HG03139 (cell line): ENCODE measurements around the gene BTBD8.

Source experiments
- ATAC-seq: cut with Tn5 transposase; IDR thresholded peaks from one replicate; pipeline ENCODE4 v1.9.1; 2021; ENCODE audit not compliant: unreplicated experiment

Gene BTBD8

GRCh38 chr1:92188436-92189255 is 108.5 kb downstream of the BTBD8 start:
- ATAC-seq: no peak

GRCh38 chr1:92191726-92192125 is 111.6 kb downstream of the BTBD8 start:
- ATAC-seq: no peak

- no peak for ATAC-seq
Observed at GRCh38 chr1:92192246-92192645, 112.1 kb downstream of the BTBD8 start.

- ATAC-seq: no peak
Observed at GRCh38 chr1:92194511-92194910, 114.4 kb downstream of the BTBD8 start.

- ATAC-seq: no peak
Observed at GRCh38 chr1:92201973-92202372, 121.8 kb downstream of the BTBD8 start.

- no peak for ATAC-seq
Observed at GRCh38 chr1:92203105-92203504, 123.0 kb downstream of the BTBD8 start.

DNA sequence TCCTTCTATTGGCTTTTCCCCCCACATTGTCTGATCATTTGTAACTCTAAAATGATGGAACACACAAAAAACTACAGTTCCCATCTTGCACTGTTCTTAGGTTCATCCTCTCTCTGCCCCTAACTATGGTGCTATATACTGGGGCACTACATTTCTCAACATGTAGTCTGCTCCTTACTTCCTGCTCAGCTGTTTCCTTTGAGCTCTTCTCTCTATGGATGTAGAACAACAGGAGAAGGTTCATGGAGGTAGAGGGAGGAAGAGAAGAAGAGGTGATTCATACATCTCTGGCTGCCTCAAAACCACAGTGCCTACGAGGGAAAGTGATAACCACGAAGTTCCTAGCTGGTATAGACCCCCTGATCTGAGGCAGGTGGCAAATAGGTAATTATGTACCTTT is 130.6 kb downstream of the BTBD8 start:
- ATAC-seq: no peak

GRCh38 chr1:92211166-92211565 is 131.0 kb downstream of the BTBD8 start:
- no peak for ATAC-seq

GRCh38 chr1:92217721-92218120 is 137.6 kb downstream of the BTBD8 start, which contains the start of gene C1orf146:
C1orf146 (plus strand) TSS chr1:92217915; CDS start chr1:92231421, 13,506 bp downstream.
- ATAC-seq: no peak

- no peak for ATAC-seq
Observed at GRCh38 chr1:92218559-92218958, 138.4 kb downstream of the BTBD8 start.

DNA sequence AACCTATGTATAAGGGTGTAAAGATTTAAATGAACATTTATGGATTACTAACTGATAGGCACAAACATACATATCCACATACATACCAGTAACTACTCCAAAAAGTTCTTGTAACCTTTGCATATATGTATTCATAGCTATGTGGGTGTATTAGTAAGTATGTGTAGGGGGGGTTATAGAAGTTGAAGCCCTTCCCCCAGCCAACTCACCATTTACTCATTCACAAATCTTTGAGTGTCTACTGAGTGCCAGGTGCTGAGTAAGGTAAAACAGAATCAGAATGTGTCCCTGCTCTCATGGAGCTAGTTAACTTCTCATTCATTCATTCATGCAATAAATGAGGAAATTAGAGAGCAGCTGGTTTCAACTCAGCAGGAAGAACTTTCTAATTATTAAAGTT is 138.9 kb downstream of the BTBD8 start:
- ATAC-seq: no peak

- no peak for ATAC-seq
Observed at GRCh38 chr1:92228401-92228800, 148.3 kb downstream of the BTBD8 start.

GRCh38 chr1:92230736-92231135 is 150.6 kb downstream of the BTBD8 start:
- no peak for ATAC-seq
